ENCODE data around the gene ATP4B.

DNA sequence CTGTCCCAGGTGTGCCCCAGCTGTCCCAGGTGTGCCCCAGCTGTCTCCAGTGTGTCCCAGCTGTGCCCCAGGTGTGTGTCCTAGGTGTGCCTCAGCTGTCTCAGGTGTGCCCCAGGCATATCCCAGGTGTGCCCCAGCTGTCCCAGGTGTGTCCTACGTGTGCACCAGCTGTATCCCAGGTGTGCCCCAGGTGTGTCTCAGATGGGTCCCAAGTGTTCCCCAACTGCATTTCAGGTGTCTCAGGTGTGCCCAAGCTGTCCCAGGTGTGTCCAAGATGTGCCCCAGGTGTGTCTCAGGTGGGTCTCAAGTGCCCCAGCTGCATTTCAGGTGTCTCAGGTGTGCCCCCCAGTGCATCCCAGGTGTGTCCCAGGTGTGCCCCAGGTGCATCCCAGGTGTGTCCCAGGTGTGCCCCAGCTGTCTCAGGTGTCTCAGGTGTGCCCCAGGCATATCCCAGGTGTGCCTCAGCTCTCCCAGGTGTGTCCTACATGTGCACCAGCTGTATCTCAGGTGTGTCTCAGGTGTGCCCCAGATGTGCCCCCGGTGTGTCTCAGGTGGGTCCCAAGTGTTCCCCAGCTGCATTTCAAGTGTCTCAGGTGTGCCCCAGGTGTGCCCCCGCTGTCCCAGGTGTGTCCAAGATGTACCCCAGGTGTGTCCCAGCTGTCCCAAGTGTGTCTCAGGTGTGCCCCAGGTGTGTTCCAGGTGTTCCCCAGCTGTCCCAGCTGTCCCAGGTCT, 7.8 kb upstream of the ATP4B start:
- TF ChIP-seq, protein P1, sequence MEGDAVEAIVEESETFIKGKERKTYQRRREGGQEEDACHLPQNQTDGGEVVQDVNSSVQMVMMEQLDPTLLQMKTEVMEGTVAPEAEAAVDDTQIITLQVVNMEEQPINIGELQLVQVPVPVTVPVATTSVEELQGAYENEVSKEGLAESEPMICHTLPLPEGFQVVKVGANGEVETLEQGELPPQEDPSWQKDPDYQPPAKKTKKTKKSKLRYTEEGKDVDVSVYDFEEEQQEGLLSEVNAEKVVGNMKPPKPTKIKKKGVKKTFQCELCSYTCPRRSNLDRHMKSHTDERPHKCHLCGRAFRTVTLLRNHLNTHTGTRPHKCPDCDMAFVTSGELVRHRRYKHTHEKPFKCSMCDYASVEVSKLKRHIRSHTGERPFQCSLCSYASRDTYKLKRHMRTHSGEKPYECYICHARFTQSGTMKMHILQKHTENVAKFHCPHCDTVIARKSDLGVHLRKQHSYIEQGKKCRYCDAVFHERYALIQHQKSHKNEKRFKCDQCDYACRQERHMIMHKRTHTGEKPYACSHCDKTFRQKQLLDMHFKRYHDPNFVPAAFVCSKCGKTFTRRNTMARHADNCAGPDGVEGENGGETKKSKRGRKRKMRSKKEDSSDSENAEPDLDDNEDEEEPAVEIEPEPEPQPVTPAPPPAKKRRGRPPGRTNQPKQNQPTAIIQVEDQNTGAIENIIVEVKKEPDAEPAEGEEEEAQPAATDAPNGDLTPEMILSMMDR (IDR thresholded peaks at IDR 0.05; ENCODE audit: poor library complexity): no peak
- TF ChIP-seq EZH2phosphoT487 (IDR thresholded peaks at IDR 0.05; ENCODE audit: low read depth, severe bottlenecking, unreplicated experiment): no peak
